Measurements from ENCODE around the gene MTUS2.
A peak's percentile ranks its signal among the peaks of the same experiment; 100 is the strongest.

The MTUS2 gene

GRCh38 chr13:29239653-29240525, 419.8 kb downstream of the MTUS2 start:
- DNase-seq (ENCODE audit: low spot score) = no peak

- DNase-seq (ENCODE audit: low spot score) = no peak
These were observed 434.7 kb downstream of the MTUS2 start for GRCh38 chr13:29254626-29255370.

- DNase-seq (ENCODE audit: low spot score) = no peak
These were observed 435.4 kb downstream of the MTUS2 start for GRCh38 chr13:29255567-29255966.

- peak; percentile 18 for DNase-seq (ENCODE audit: low spot score)
These were observed 440.5 kb downstream of the MTUS2 start for GRCh38 chr13:29260684-29261083.

GRCh38 chr13:29266261-29266660, 446.1 kb downstream of the MTUS2 start:
- DNase-seq (ENCODE audit: low spot score) = no peak

- no peak for DNase-seq (ENCODE audit: low spot score)
These were observed 446.9 kb downstream of the MTUS2 start for GRCh38 chr13:29266756-29267733.

- no peak for DNase-seq (ENCODE audit: low spot score)
These were observed 450.3 kb downstream of the MTUS2 start for GRCh38 chr13:29270271-29270985.

GRCh38 chr13:29271606-29272005, 451.5 kb downstream of the MTUS2 start:
- no peak for DNase-seq (ENCODE audit: low spot score)

- no peak for DNase-seq (ENCODE audit: low spot score)
These were observed 459.5 kb downstream of the MTUS2 start for GRCh38 chr13:29279356-29280254.

GRCh38 chr13:29281932-29282495, 461.9 kb downstream of the MTUS2 start:
- no peak for DNase-seq (ENCODE audit: low spot score)

GRCh38 chr13:29284726-29285125, 464.6 kb downstream of the MTUS2 start:
- DNase-seq (ENCODE audit: low spot score) = peak; percentile 26

- no peak for DNase-seq (ENCODE audit: low spot score)
These were observed 467.1 kb downstream of the MTUS2 start for GRCh38 chr13:29287237-29287636.

GRCh38 chr13:29292045-29292444, 471.9 kb downstream of the MTUS2 start:
- DNase-seq (ENCODE audit: low spot score) = no peak

- DNase-seq (ENCODE audit: low spot score) = no peak
These were observed 474.7 kb downstream of the MTUS2 start for GRCh38 chr13:29294821-29295220.

- no peak for DNase-seq (ENCODE audit: low spot score)
These were observed 480.9 kb downstream of the MTUS2 start for GRCh38 chr13:29301027-29301426.

GRCh38 chr13:29304148-29304547, 484.0 kb downstream of the MTUS2 start:
- no peak for DNase-seq (ENCODE audit: low spot score)

- no peak for DNase-seq (ENCODE audit: low spot score)
These were observed 490.7 kb downstream of the MTUS2 start for GRCh38 chr13:29310806-29311205.

- DNase-seq (ENCODE audit: low spot score) = no peak
These were observed 495.7 kb downstream of the MTUS2 start for GRCh38 chr13:29315847-29316246.

- no peak for DNase-seq (ENCODE audit: low spot score)
These were observed 497.7 kb downstream of the MTUS2 start for GRCh38 chr13:29317828-29318227.

- no peak for DNase-seq (ENCODE audit: low spot score)
These were observed 498.6 kb downstream of the MTUS2 start for GRCh38 chr13:29318741-29319140.
